ENCODE results near the gene AKR1C2.
"Not testable (repeated sequence)": the region's sequence is repeated elsewhere in the genome, so short reads cannot be mapped to it uniquely, and the experiment has no call there.

AKR1C2 gene

DNA sequence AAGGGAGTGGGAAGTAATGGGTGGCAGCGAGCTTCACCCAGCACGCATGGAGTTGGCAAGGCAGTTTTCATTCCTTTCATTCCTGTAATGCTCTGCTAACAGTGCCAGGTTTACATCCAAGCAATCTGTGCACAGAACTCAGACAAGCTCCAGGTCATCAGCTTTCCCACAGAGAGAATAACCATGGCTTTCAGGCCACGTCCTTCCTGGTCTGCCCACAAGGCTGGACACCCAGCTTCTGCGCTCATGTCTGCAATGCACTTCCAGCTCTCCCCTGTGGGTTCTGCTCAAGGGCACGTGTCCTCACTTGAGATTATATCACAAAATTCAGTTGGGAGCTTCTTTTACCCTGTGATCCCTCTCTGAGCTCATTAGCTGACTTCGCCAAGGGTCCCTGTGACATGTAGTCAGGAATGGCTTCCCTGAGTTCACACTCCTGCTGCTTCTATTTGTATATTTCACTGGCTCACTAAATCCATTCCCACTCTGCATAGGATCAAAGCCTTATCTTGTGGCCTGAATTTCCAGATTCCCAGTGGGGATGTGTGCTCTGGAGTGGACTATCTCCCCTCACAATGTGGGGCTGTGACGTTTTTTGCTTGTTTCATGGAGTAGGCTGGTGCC is 18.6 kb downstream of the AKR1C2 start:
- DNase-seq = no peak

DNA sequence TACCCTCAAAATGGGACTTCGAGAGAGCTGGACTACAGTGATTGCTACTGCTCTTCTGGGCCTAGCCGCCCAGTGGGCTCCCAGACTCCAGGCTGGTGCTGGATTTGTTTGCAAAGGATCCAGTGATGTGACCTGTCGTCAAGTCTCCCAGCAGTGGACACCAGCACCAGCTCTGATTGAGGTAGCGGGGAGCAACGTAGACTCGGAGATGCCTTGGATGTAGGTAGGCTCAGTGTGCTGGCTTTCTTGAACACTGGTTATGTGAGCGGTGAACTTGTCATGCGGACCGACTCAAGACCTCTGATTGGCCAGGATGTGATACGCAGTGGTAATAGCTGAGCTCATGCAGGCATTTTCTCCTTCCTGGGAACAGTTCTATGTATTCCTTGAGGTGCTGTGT is 19.4 kb downstream of the AKR1C2 start:
- DNase-seq = no peak

DNA sequence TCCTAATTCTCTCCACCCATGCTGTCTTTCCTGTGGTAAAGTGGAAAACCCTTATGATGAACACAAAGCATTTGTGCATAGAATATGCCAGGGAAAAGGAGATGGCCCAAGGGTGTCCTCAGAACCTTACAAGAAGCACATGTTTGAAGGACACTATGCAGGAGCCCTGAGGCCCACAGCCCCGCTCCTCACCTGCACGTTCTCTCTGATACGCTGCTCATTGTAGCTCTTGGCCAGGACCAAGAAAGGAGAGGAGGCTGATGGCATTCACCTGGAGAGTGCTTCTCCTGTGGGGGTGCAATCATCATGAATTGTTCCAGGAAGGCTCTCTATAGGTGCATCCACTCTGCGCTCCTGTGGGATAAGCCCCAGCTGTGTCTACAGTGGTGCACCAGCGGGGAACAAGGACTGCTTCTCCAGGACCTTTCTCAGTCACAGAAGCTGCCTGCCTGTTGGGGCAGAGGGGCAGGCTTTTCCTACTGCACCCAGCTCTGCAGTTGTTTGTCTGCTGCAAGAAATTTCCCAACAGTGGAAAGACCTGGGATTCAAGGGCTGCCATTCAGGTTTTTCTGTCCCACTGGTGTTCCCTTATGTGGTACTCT is 19.9 kb downstream of the AKR1C2 start:
- no peak for DNase-seq

DNA sequence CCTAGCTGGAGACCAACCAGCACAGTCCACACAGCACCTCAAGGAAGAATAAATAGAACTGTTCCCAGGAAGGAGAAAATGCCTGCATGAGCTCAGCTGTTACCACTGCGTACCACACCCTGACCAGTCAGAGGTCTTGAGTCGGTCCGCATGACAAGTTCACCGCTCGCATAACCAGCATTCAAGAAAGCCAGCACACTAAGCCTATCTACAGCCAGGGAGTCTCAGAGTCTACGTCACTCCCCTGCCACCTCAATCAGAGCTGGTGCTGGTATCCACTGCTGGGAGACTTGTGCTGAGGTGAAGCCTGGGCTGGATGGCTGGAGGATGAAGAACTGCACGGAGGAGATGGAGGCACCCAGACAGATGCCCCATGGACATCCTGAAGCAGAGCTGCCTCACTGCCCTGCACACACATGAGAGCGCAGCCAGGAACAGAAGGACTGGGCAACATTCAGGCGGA is 20.9 kb downstream of the AKR1C2 start:
- no peak for DNase-seq

DNA sequence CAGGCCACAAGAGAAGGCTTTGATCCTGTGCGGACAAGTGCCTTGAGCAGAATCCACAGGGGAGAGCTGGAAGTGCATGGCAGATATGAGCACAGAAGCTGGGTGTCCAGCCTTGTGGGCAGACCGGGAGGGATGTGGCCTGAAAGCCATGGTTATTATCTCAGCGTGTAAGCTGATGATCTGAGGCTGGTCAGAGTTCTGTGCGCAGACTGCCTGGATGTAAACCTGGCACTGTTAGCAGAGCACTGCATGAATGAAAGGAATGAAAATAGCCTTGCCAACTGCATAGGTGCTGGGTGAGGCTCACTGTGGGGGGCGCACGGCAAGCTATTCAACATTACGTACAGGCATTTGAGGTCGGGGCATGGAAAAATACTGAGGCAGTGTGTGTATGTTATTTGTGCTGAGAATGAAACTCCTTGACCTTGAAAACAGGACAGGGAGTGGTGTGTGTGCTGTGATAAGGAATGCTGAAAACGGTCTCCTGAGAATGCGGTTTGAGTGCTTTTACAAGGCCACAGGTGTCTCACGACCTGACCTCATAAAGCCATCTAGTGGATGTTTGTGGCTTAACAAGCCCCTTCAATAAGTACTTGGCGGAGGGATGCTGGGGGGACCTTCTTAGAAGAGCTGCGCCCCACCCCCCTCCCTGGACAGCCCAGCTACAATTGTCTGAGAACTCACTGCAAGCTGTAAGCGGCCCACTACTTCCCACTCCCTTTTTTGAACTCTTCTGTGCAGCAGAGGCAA is 21.8 kb downstream of the AKR1C2 start:
- peak; percentile 24 for DNase-seq

DNA sequence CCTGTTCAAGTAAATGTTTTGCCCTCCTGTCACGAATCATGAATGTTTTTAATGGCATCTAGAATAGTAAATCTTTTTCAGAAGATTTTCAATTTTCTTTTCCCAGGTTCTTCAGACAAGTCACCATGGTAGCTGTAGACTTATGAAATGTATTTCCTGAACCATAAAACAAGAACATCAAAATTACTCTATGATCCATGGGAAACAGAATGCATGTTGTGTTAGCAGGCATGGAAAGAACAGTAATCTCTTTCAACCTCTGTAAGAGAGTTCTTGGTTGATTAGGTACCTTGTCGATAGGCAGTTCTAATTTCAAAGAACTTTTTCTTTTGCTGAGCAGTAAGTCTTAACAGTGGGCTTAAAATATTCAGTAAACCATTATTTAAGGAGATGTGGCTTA is 22.9 kb downstream of the AKR1C2 start:
- no peak for DNase-seq

DNA sequence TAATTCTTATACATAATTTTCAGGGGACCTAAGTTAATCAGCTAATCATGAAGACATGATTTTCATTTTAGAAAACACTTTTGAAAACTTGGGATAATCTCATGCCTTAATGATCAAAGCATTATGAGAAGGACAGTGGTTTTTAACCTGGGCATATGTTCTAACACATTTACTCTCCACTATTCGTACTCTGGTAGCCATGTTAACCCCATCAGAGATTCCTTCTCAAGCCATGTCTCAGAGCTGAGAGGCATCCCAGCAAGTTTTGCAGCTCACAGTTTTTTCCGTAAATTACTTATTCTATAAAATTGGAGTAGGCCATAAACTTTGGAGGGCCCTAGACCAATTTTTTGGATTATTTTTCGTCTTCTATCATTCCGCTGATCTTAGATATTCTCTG is 24.8 kb downstream of the AKR1C2 start:
- no peak for DNase-seq

DNA sequence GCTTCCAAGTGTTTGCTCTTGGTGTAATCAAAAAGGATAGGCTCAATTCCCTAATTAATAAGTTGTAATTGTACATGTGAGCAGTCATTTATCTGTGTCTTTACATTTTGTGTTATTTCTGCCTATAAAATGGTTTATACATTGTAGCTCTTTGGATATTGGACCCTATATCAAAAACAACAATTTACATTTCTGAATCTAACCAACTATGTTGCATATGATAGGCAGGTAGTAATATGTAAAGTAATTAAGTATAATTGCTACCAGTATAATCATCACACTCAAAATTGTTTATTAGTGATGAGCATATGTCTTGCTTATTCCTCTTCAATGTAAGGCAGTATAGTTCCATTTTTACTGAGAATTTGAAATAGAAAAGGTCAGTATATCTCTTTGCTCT is 26.6 kb downstream of the AKR1C2 start:
- DNase-seq = no peak

DNA sequence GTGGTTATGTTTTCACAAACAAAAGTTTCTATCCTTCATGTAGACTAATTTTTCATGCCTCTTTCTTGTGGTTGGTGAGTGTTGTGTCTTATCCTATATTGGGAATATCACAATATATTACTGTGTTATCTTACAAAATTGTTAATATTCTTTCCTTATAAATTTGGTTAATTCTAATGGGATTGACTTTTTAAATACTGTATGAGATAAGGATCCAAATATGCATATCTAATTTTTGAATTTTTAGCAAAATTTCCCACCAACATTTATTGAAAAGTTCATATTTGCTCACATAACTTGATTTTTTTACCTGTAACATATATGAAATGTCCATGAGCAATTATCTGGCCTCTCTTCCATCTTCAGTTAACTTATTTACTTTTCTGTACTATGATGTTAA is 29.3 kb downstream of the AKR1C2 start:
- DNase-seq = not testable (repeated sequence)

DNA sequence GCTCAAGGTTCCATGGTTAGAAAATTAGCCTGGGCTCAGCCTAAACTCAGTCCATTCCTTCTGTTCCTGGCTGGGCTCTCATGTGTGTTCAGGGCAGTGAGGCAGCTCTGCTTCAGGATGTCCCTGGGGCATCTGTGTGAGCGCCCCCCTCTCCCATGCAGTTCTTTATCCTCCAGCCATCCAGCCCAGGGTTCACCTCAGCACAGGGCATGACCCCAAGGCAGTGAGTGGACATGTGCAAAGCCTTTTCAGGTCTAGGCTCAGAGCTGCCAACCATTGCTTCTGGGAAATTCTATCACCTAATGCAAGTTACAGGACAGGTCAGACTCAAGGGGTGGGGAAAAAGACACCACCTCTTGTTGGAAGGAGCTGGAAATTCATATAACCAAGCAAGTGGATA is 30.4 kb downstream of the AKR1C2 start:
- not testable (repeated sequence) for DNase-seq

DNA sequence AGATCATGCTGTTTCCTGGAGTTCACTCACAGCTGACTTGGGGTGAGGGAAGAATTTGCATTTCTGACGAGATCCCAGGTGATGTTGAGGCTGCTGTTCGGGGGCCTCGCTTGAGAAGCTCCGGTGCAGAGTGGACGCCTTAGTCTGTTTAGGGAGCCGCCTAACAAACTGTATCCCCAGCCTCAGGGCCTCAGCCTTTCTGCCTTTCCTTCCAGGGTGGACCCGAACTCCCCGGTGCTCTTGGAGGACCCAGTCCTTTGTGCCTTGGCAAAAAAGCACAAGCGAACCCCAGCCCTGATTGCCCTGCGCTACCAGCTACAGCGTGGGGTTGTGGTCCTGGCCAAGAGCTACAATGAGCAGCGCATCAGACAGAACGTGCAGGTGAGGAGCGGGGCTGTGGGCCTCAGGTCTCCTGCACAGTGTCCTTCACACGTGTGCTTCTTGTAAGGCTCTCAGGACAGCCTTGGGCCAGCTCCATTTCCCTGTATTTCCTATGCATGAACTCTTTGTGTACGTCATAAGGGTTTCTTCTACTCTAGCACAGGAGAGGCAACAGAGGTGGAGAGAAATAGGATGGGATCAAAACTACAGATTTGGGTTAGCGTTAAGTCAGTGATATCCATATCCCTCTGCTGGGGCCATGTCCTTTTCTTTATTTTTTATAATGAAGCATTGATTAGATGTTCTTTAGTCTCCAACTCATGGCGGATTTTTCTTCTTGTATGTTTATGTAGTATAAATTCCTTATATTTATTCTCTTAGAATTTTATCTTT is 31.1 kb downstream of the AKR1C2 start:
- DNase-seq = not testable (repeated sequence)

DNA sequence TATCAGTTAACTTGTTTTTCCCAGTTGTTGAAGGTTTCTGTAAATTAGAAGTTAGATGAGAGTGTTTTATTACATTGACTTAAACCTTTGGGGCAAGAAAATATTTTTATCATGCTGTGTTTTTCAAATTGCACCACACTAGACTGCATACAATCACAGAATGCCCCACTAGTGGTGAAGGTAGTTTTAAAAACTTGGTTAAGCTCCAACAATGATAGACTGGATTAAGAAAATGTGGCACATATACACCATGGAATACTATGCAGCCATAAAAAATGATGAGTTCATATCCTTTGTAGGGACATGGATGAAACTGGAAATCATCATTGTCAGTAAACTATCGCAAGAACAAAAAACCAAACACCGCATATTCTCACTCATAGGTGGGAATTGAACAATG is 33.3 kb downstream of the AKR1C2 start:
- not testable (repeated sequence) for DNase-seq

DNA sequence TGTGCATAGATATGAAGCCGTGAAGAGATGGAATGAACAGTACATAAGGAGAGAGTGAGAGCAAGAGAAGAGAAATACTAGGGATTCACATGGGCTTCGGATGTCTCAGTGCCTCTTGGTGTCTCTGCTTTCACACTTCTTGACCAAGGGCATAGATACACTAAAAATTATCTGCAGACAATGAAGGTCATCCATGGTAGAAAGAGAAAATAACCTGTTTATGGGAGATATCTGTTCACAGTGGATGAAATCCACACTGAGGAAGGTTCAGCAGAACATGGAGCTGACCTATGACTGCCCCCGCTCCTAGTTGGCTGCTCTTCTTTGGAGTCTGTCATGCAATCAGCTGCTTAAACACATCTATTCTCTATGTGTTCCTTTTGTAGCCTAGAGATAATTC is 34.4 kb downstream of the AKR1C2 start:
- not testable (repeated sequence) for DNase-seq

DNA sequence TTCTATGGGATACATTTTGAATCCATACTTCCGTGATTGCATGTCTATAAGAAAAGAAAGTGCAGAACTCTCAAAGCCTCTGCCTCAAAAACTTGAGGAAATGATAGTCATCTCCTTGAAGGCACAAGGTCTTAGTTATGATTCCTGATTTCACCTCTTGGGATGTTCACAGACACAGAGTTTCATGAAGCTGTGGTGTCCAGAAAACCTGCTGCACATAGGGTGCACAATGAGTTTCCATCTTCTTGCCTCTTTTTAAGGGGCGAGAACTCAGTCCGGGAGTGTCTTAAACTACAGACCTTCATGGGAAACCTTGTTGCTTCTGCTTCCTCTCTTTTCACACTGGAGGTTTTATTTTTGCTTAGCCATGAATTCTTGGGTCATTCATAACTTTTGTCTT is 36.5 kb downstream of the AKR1C2 start:
- not testable (repeated sequence) for DNase-seq

DNA sequence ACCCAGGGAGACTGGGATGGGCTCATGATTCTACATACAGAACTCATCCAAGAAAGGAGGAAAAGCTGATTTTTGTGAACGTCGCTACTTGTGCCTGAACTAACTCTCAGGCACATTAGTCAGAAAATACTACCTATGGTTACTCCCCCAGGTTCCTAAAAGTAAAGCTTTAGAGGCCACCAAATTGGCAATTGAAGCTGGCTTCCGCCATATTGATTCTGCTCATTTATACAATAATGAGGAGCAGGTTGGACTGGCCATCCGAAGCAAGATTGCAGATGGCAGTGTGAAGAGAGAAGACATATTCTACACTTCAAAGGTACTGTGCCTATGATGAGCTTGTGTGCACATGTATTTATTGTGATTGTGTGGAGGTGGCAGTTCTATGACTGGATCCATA is 37.9 kb downstream of the AKR1C2 start:
- DNase-seq = not testable (repeated sequence)

DNA sequence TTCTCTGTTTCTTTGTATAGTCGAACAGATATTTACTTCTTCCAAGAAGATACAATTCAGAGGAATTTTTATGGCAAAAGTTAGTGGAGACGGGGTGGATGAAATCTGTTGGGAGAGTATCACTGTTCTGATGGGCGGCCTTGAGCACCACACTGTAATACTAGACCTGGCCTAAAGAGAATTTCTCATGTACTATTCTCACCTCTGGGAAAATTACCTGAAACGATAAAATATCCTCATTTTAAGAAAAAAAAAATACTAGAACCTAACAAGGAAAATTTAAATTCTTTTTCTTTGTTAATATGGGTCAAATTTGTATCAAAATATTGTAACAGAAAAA is 39.9 kb downstream of the AKR1C2 start:
- not testable (repeated sequence) for DNase-seq

DNA sequence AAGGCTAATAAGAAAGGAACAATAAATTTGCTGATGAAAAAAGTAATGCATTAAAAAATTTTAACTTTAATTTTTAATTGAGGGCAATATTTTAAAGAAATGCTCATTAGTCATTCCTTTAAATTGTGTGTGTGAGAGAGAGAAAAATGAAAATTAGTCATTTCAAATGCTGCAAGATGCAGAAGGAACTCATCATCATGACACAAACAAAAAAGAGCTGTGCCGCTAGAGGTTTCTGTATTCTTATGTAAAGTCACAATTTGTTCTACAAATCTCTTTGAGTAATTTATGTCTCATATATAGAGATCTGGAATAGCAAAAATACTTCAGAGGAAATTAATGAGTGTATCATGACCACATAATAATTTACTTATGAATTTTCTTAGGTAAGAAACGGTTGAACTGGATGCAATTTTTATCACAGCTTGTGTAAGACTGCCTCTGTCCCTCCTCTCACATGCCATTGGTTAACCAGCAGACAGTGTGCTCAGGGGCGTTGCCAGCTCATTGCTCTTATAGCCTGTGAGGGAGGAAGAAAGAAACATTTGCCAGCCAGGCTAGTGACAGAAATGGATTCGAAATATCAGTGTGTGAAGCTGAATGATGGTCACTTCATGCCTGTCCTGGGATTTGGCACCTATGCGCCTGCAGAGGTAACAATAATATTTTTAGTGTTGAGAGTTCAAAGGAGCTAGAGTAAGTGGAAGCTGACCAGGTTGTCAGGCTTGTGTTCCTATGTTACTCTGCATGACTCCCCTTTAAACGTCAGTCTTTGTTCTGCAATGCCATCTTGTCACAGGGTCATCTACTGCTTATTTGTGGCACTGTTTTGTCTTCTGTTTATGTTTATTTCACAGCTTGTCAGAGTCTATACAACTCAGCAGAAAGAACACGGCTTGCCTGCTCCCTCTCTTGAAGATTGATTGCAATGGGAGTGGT is 40.5 kb downstream of the AKR1C2 start, which contains the start of gene AKR1C1:
TSS of gene AKR1C1 (plus strand) at position 540 of the 939 bp plus-strand sequence. CDS start at position 570, 30 bp downstream.
- DNase-seq = peak; percentile 12

DNA sequence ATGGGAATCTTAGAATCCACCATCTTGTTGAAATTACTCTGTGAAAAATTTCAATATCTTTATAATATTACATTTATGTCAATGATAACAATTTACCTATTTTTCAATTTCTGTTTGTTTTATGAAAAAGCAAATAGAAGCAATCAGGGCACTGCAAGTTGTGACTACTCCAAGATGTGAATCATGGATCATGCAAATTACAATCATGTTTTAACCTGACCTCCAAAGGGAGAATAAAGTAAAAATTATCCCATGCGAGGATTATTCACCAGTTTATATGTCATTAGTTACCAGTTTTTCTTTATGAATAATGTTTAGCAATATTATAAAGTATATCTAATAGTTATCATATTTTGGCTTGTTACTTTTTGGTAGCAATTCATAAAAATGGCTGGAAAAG is 41.3 kb downstream of the AKR1C2 start:
- DNase-seq = not testable (repeated sequence)

DNA sequence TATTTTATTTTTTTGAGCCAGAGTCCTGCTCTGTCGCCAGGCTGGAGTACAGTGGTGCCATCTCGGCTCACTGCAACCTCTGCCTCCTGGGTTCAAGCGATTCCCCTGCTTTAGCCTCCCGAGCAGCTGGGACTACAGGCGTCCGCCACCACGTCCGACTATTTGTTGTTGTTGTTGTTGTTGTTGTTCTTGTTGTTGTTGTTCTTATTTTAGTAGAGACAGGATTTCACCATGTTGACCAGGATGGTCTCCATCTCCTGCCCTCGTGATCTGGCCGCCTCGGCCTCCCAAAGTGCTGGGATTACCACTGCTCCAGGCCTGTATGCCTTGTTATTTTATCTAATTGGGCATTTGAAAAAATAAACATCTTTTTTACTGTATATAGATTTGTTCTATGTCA is 42.1 kb downstream of the AKR1C2 start:
- not testable (repeated sequence) for DNase-seq

DNA sequence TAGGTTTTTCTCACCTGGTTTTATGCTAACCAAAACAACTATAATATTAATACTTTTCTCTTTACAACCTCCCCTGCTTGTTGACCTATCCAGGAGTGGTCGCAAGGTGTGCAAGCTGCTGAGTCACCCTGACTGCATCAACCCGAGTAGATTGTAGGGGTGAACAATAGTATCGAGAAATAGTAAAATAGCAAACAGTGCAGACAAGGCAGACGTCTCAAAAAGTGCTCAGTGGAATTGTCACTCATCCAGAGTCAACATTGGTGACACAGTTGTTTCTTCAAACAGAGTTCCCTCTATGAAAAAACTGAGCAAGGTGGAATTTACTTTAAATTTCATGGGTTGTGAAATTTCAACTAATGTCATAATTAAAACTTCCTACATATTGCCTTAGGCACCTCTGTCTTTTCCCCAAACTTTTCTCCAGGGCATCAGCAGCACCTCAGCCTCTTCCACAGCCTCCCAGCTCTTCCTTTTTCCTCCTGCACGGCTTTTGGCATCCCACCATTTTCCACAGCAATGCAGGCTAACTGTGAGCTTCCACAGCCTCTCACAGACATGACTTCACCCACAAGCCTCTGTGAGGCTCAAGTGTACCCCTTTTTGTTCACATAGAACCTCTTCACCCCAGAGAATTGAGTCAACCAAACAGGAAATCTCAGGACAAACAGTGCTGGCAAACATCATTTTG is 46.6 kb downstream of the AKR1C2 start:
- DNase-seq = not testable (repeated sequence)

DNA sequence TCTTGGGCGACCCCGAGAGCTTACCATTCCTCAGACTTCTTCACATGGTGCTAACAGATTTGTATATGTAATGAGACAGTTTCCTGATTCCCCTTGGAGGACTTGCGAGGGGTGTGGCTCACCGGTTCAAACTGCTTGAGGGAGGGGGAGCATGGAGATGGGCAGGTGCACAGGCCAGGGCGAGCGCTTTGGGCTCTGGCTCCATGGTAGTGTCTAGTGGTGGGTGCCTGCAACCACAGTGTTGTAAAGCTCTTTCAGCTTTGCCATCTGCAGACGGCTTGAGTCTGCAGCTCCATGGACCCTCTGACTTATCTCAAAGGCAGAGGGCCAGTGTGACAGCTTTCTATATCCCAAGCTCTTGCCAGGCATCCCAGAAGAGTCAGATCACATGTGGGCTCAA is 47.6 kb downstream of the AKR1C2 start:
- DNase-seq = not testable (repeated sequence)

DNA sequence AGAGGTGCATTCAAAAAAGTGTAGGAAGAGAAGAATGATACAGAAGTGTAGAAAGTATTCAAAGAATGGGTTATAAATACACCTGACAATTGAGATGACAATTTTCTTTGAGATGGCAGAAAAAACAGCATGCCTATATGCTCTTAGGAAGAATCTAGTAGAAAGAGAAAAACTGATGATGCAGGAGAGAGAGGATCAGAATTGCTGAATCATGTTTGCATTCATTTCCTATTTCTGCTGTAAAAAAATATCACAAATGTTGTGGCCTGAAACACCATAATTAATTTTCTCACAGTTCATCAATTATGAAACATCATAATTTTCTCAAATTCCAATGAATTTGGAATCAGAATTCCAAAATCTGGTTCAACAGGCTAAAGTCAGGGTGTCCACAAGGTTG is 50.3 kb downstream of the AKR1C2 start:
- no peak for DNase-seq
